NCI-H1092 treated with DMSO at 0.1 percent for 48 hours (cell line): ENCODE results near the gene ARSG.

ENCODE experiments used
- DNase-seq: peaks from one replicate; lab custom pipeline; 2025; lab: John Stamatoyannopoulos, UW

ARSG gene

DNA sequence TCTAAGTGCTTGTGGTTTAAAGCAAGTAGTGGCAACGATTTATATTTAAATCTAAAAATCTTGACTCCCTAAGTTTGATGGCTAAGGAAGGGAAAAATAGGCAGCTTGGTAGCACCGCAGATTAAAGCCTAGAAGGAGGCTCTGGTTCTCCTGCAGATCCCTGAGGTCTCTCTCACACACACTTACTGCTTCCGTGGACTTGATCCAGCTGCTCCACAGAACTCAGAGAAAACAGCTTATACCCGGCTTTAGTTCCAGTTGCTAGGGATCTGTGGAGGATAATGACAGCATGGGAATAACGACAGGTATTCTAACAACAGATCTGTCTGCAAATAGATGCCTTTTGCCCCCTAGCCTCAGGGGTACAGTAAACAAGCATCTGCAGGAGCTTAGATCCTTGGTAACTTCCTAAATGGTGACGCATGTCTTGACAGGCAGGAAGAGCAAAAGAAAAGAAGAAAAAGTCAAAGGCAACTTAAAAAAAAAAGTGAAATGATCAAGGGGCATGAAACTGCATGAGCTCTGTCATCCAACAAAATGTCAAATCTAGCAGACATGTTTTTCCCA lies 161.5 kb downstream of the ARSG start:
- DNase-seq: no peak

DNA sequence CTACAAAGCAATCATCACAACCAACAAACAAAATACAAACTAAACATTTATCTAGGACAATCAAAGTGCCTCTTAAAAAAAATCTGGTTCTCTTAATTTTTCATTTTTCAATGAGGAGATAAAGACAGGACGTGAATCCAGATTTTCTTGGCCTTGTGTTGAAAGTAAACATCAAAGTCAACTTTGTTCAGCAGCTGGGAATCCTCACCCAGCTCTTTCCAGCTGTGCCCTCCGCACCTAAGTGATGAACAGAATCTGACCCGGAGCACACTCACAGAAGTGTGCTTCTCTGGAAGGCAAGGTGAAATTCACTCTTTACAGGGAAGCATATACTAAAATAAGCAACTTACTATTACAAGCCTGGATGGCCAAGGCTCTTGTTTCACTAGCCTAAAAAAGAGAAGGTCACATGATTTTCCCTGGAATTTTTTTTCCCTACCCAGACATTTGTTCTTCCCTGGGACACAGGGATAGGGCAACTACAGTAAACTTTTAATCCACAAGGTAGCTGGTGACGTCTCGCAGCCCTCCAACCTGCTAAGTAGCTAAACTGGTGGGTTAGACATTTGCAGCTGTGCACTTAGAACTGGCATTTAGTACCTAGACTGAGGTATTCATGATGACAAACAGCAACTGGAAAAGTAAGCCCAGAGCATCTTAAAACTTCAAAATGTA lies 162.8 kb downstream of the ARSG start:
- DNase-seq: no peak

DNA sequence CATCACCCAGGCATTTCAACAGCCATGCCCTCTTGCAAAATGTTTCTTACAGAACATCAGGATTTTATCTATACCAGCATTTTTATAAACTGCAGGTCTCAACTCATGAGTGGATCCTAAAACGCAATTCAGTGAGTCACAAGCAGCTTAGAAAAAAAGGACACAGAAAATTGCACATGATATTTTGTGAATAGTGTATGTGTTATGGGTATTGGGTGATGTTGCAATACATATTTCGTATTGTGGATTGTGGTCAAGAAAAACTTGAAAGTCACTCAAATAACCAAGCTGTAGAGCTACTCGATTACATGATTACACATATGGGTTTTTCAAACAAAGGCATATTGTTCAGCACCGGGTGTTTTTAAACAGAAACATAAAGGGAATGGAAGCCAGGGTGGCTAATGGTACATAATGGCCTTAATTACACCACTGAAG lies 164.6 kb downstream of the ARSG start:
- DNase-seq: no peak

- peak; percentile 44 for DNase-seq
Observed at GRCh38 chr17:68456339-68457167, 165.3 kb downstream of the ARSG start.

- no peak for DNase-seq
Observed at GRCh38 chr17:68457168-68457538, 165.9 kb downstream of the ARSG start, which contains the start of gene WIPI1. Gene WIPI1 (minus strand): TSS chr17:68457496. CDS start chr17:68457421, 75 bp downstream.

DNA sequence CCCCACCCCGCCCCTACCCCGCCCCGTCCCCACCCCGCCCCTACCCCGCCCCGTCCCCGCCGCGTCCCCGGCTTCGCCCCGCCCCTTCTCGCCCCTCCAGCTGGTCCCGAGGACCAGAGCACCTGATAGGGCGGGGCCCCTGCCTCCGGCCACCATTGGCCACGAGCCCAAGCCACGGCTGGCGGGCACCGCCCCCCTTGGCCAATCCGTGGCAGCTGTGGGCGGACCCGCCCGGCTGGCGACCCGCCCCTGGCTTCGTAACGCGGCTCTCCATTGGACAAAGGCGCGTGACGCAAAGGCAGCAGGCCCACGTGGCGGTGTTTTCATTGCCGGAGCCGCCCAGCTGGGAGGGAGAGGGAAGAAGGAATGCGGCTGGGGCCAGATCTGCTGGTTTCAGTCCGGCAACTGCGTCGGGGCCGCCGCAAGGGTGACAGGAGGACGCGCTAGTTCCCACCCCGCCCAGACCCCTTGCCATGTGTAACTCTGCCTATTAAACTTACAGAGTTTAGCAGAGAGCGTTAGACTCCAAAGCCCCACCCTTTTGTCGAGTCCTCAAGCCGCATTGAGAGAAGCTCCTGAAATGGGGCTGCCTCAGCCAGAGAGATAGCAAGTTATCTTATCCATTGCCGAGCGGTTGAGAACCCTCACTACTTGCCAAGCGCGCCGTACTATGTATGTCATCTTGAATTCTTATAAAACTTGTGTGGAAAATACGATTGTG lies 166.4 kb downstream of the ARSG start:
- peak; percentile 95 for DNase-seq

- no peak for DNase-seq
Observed at GRCh38 chr17:68458260-68459036, 167.2 kb downstream of the ARSG start.

GRCh38 chr17:68459037-68459639 lies 167.8 kb downstream of the ARSG start:
- no peak for DNase-seq

DNA sequence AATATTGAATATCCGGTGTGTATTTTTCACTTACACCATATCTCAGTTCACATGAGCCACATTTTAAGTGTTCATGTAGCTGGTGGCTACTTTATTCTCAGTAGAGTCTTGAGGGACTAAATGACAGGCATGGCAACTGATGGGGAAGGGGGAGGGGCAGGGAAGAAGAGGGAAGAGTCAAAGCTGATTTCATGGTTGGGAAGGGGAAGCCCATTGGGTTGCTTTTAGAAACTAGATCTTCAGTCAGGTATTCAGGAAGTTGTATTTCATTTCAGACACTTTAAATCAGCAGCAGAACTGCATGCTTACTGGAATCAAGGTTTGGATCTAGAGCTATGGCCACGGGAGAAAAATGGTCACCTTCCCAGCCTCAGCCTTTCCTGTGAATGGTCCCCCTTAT lies 168.9 kb downstream of the ARSG start:
- no peak for DNase-seq

DNA sequence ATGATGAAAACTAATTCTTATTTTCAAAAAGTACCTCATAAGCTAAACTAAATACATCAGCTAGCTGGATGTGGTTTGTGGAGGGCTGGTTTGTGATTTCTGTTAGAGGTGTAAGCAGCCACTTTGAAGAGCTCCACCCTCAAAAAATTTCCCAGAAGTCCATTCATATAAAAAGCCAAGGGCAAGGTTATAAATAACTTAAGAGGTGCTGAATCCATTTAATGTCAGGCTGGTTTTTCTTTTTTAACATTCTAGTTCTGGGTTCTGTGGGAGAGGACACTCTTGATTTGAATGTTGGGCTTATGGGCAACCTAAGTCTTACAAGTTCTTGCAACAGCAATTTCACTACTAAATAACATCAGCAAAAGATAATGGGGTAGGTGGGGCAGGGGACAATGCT lies 169.4 kb downstream of the ARSG start:
- no peak for DNase-seq

GRCh38 chr17:68461122-68461539 lies 169.8 kb downstream of the ARSG start:
- no peak for DNase-seq

- peak; percentile 13 for DNase-seq
Observed at GRCh38 chr17:68461589-68461988, 170.3 kb downstream of the ARSG start.

GRCh38 chr17:68462381-68463210 lies 171.3 kb downstream of the ARSG start:
- DNase-seq: peak; percentile 79

DNA sequence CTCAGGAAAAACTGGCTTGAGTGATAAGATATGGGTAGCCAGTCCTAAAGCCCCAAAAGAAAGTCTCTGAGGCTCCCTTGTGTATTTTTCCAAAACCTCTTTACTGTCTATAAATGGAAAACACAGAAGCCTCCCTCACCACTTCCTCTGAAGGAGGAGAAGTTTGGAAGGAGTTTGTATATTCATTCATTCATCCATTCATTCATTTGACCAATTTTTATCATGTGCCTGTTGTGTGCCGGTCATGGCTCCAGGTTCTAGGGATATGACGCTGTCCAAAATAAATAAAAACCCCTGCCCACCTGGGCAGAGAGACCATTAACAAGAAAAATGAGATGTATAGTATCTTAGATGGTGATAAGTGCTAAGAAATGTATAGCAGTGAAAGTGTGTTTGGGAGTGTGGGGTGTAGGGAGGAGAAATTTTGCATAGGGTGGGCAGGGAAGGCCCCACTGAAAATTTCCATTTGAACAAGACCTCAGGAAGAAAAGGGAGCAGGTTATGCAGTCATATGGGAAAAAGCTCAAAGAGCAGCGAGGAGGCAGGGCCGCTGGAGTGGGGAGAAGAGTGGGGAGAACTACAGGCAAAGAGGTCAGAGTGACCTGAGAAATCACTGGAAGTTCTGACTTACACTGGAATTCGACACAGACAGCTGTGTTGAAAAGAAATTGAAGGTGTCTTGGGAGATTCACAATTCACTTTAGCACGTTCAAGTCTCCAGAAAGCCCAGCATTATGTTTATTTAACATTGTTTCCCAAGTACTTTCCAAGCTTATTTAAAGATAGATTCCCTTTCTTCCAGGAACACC lies 172.1 kb downstream of the ARSG start:
- DNase-seq: no peak

GRCh38 chr17:68468334-68468733 lies 177.0 kb downstream of the ARSG start:
- no peak for DNase-seq

GRCh38 chr17:68468788-68469187 lies 177.5 kb downstream of the ARSG start:
- DNase-seq: no peak
